Measurements from ENCODE around the gene GK2.

GK2 gene

GRCh38 chr4:79421483-79421882 is 13.5 kb upstream of the GK2 start:
- WGBS, 2 donors (ENCODE audit: extremely low coverage in 2 of 2, insufficient read length in 2 of 2, insufficient replicate concordance in 1 of 2) = no CpG with 5 or more reads among the region's 2 CpGs
- Histone ChIP-seq H3K27me3 (ENCODE audit: control insufficient read depth in 3 of 3, insufficient read depth in 3 of 3, low read depth in 1 of 3, low read length in 3 of 3) (no peaks in the 10 kb centered on the region), H2BK12ac (ENCODE audit: low read length) (no peak overlapping the region), H4K8ac (ENCODE audit: low read depth, low read length) (no peak overlapping the region), H3K27ac (replicated peaks; ENCODE audit: low read length) (no peak overlapping the region), H3K23ac (ENCODE audit: low read depth, low read length, poor library complexity) (no peak overlapping the region), H3K9ac (ENCODE audit: low read depth, low read length, poor library complexity) (no peak overlapping the region), H3K4me2 (ENCODE audit: insufficient read depth, low read length, poor library complexity, severe bottlenecking) (no peak overlapping the region), H2AFZ (ENCODE audit: low read length) (no peak overlapping the region), H3K4ac (ENCODE audit: low read length) (no peak overlapping the region), H3K79me1 (ENCODE audit: low read depth, low read length) (no peaks in the 10 kb centered on the region), H3K14ac (ENCODE audit: low read length) (no peak overlapping the region), H2BK5ac (ENCODE audit: low read length) (no peak overlapping the region), H3K18ac (ENCODE audit: low read length) (no peak overlapping the region), H2AK5ac (ENCODE audit: low read depth, low read length) (no peak overlapping the region), H3K9me3 (replicated peaks in 1 of 2; ENCODE audit: control insufficient read depth in 2 of 2, insufficient read depth in 1 of 2, low read depth in 1 of 2, low read length in 2 of 2) (no peaks in the 10 kb centered on the region), H3K4me1 (ENCODE audit: control insufficient read depth in 2 of 2, insufficient read depth in 1 of 2, low read depth in 1 of 2, low read length in 2 of 2) (no peaks in the 10 kb centered on the region), H3K36me3 (replicated peaks in 1 of 2; ENCODE audit: control insufficient read depth in 2 of 2, insufficient read depth in 2 of 2, low read length in 2 of 2) (no peaks in the 10 kb centered on the region), H4K91ac (ENCODE audit: low read depth, low read length, poor library complexity) (no peak overlapping the region), H2BK120ac (ENCODE audit: low read depth, low read length) (no peak overlapping the region), H2BK15ac (ENCODE audit: low read length) (no peak overlapping the region), H3K4me3 (ENCODE audit: low read length in 2 of 2) (no peak overlapping the region)
- DNase-seq (ENCODE audit: low spot score) = no peak

DNA sequence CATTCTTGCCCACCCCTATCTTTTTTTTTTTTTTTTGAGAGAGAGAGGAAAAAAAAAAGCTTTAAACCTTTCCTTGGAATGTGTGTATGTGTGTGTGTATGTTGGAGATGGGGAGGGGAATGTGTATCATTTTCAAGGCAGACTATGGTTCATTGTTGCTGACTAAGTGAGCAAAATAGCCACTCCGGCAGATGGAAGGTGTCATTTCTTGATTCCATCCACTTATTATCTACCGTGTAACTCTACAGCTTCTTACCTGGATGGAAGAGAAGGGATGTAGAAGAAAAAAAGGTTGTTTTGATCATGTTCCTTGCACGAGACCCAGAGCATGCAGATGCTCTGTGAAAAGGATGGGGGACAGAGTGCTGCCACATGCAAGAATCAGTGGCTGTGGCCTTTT is 5.9 kb upstream of the GK2 start:
- Histone ChIP-seq H3K4ac (ENCODE audit: low read length) (no peak overlapping the region), H3K18ac (ENCODE audit: low read length) (no peak overlapping the region), H3K27me3 (ENCODE audit: control insufficient read depth in 3 of 3, insufficient read depth in 3 of 3, low read depth in 1 of 3, low read length in 3 of 3) (no peaks in the 10 kb centered on the region), H4K8ac (ENCODE audit: low read depth, low read length) (no peak overlapping the region), H3K9me3 (replicated peaks in 1 of 2; ENCODE audit: control insufficient read depth in 2 of 2, insufficient read depth in 1 of 2, low read depth in 1 of 2, low read length in 2 of 2) (no peaks in the 10 kb centered on the region), H3K36me3 (replicated peaks in 1 of 2; ENCODE audit: control insufficient read depth in 2 of 2, insufficient read depth in 2 of 2, low read length in 2 of 2) (no peaks in the 10 kb centered on the region), H3K79me1 (ENCODE audit: low read depth, low read length) (no peaks in the 10 kb centered on the region), H3K4me1 (ENCODE audit: control insufficient read depth in 2 of 2, insufficient read depth in 1 of 2, low read depth in 1 of 2, low read length in 2 of 2) (peaks cover 0 to 9% of the 10 kb centered on the region in 2 donors), H3K9ac (ENCODE audit: low read depth, low read length, poor library complexity) (no peak overlapping the region), H2BK120ac (ENCODE audit: low read depth, low read length) (no peak overlapping the region), H3K27ac (replicated peaks; ENCODE audit: low read length) (no peak overlapping the region), H3K4me2 (ENCODE audit: insufficient read depth, low read length, poor library complexity, severe bottlenecking) (no peak overlapping the region), H2BK15ac (ENCODE audit: low read length) (no peak overlapping the region), H2AK5ac (ENCODE audit: low read depth, low read length) (no peak overlapping the region), H4K91ac (ENCODE audit: low read depth, low read length, poor library complexity) (no peak overlapping the region), H3K14ac (ENCODE audit: low read length) (no peak overlapping the region), H2BK12ac (ENCODE audit: low read length) (no peak overlapping the region), H3K4me3 (ENCODE audit: low read length in 2 of 2) (no peak overlapping the region), H2BK5ac (ENCODE audit: low read length) (no peak overlapping the region), H3K23ac (ENCODE audit: low read depth, low read length, poor library complexity) (no peak overlapping the region), H2AFZ (ENCODE audit: low read length) (no peak overlapping the region)
- no CpG with 5 or more reads among the region's 3 CpGs for WGBS, 2 donors (ENCODE audit: extremely low coverage in 2 of 2, insufficient read length in 2 of 2, insufficient replicate concordance in 1 of 2)
- DNase-seq (ENCODE audit: low spot score) = no peak

DNA sequence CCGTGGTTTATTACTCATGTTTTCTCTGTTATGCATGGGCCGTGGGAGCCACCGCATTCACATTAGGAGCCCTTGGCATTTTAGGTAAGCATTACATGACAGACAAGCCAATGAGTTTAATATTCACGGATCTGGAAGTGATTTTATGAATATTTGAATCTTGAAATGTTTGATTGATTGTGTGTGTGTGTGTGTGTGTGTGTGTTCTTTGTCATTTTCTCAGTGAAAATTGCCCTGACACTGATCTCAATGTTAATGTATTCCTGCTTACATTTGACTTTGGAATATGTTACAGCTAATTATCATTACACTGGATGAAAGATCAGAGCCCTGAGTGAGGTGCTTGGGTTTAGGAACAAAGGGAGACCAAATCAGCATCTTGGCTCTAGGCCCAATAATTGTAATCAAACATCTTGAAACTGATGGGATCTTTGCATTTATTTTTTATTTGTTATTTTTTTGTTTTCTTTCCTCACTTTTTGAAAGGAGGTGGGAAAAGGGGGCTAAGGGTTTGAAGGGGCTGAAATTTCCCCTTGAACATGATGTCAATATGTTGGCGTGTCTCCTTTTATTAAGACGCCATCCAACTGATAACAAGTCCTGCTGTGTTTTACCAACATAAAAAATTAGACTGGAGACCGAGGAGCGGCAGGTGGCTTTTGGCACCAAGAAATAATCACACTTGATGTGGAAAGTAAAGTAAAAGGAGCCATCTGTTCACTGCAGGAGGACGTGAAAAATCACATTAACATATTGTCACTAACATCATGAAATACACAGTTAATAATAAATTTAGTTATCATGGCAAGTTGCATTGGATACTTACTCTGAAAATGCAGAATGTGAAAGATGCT is 5.2 kb upstream of the GK2 start:
- Histone ChIP-seq H3K27ac (replicated peaks; ENCODE audit: low read length) (no peak overlapping the region), H3K4me2 (ENCODE audit: insufficient read depth, low read length, poor library complexity, severe bottlenecking) (no peak overlapping the region), H3K9me3 (replicated peaks in 1 of 2; ENCODE audit: control insufficient read depth in 2 of 2, insufficient read depth in 1 of 2, low read depth in 1 of 2, low read length in 2 of 2) (no peaks in the 10 kb centered on the region), H3K9ac (ENCODE audit: low read depth, low read length, poor library complexity) (no peak overlapping the region), H3K14ac (ENCODE audit: low read length) (no peak overlapping the region), H3K27me3 (ENCODE audit: control insufficient read depth in 3 of 3, insufficient read depth in 3 of 3, low read depth in 1 of 3, low read length in 3 of 3) (no peaks in the 10 kb centered on the region), H2AK5ac (ENCODE audit: low read depth, low read length) (no peak overlapping the region), H3K4me3 (ENCODE audit: low read length in 2 of 2) (no peak overlapping the region), H3K36me3 (replicated peaks in 1 of 2; ENCODE audit: control insufficient read depth in 2 of 2, insufficient read depth in 2 of 2, low read length in 2 of 2) (no peaks in the 10 kb centered on the region), H2BK120ac (ENCODE audit: low read depth, low read length) (no peak overlapping the region), H2AFZ (ENCODE audit: low read length) (peak overlapping the region; percentile 7), H2BK12ac (ENCODE audit: low read length) (no peak overlapping the region), H3K79me1 (ENCODE audit: low read depth, low read length) (no peaks in the 10 kb centered on the region), H4K8ac (ENCODE audit: low read depth, low read length) (no peak overlapping the region), H2BK15ac (ENCODE audit: low read length) (no peak overlapping the region), H3K4me1 (ENCODE audit: control insufficient read depth in 2 of 2, insufficient read depth in 1 of 2, low read depth in 1 of 2, low read length in 2 of 2) (peaks cover 0 to 9% of the 10 kb centered on the region in 2 donors), H3K23ac (ENCODE audit: low read depth, low read length, poor library complexity) (no peak overlapping the region), H4K91ac (ENCODE audit: low read depth, low read length, poor library complexity) (no peak overlapping the region), H2BK5ac (ENCODE audit: low read length) (no peak overlapping the region), H3K4ac (ENCODE audit: low read length) (no peak overlapping the region), H3K18ac (ENCODE audit: low read length) (no peak overlapping the region)
- no CpG with 5 or more reads among the region's 9 CpGs for WGBS, 2 donors (ENCODE audit: extremely low coverage in 2 of 2, insufficient read length in 2 of 2, insufficient replicate concordance in 1 of 2)
- DNase-seq (ENCODE audit: low spot score) = no peak

DNA sequence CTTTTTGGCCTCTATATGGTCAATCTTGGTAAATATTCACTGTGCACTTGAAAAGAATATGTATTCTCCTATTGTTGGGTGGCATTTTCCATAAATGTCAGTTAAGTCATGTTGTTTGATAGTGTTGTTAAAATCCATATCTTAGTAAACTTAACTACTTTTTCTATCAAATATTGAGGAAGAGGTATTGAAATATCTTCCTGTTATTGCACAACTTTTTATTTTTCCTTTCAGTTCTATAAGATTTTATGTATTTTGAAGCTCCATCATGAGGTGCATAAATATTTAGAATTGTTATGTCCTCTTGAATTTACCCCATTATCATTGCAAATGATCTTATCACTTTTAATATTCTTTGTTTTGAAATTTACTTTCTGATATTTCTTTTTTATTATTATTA is 3.4 kb downstream of the GK2 start:
- no peak overlapping the region for H4K91ac ChIP-seq (ENCODE audit: low read depth, low read length, poor library complexity)
- no peaks in the 10 kb centered on the region for H3K79me1 ChIP-seq (ENCODE audit: low read depth, low read length)
- H3K4me1 ChIP-seq (ENCODE audit: control insufficient read depth in 2 of 2, insufficient read depth in 1 of 2, low read depth in 1 of 2, low read length in 2 of 2) = no peaks in the 10 kb centered on the region
- no peak for DNase-seq (ENCODE audit: low spot score)
- no peak overlapping the region for H2BK5ac ChIP-seq (ENCODE audit: low read length)
- H2AK5ac ChIP-seq (ENCODE audit: low read depth, low read length) = no peak overlapping the region
- H3K27me3 ChIP-seq (ENCODE audit: control insufficient read depth in 3 of 3, insufficient read depth in 3 of 3, low read depth in 1 of 3, low read length in 3 of 3) = no peaks in the 10 kb centered on the region
- no peak overlapping the region for H3K4me2 ChIP-seq (ENCODE audit: insufficient read depth, low read length, poor library complexity, severe bottlenecking)
- H3K4ac ChIP-seq (ENCODE audit: low read length) = no peak overlapping the region
- no peak overlapping the region for H2AFZ ChIP-seq (ENCODE audit: low read length)
- no peak overlapping the region for H2BK15ac ChIP-seq (ENCODE audit: low read length)
- no peak overlapping the region for H3K9ac ChIP-seq (ENCODE audit: low read depth, low read length, poor library complexity)
- H4K8ac ChIP-seq (ENCODE audit: low read depth, low read length) = no peak overlapping the region
- H2BK120ac ChIP-seq (ENCODE audit: low read depth, low read length) = no peak overlapping the region
- no peak overlapping the region for H3K4me3 ChIP-seq (ENCODE audit: low read length in 2 of 2)
- no peak overlapping the region for H2BK12ac ChIP-seq (ENCODE audit: low read length)
- H3K9me3 ChIP-seq (replicated peaks in 1 of 2; ENCODE audit: control insufficient read depth in 2 of 2, insufficient read depth in 1 of 2, low read depth in 1 of 2, low read length in 2 of 2) = no peaks in the 10 kb centered on the region
- no peaks in the 10 kb centered on the region for H3K36me3 ChIP-seq (replicated peaks in 1 of 2; ENCODE audit: control insufficient read depth in 2 of 2, insufficient read depth in 2 of 2, low read length in 2 of 2)
- no peak overlapping the region for H3K14ac ChIP-seq (ENCODE audit: low read length)
- no peak overlapping the region for H3K18ac ChIP-seq (ENCODE audit: low read length)
- H3K27ac ChIP-seq (replicated peaks; ENCODE audit: low read length) = no peak overlapping the region
- no peak overlapping the region for H3K23ac ChIP-seq (ENCODE audit: low read depth, low read length, poor library complexity)

All from neuronal stem cell (in vitro differentiated cells).